ENCODE data around the gene AQP12B.

AQP12B gene

GRCh38 chr2:240630771-240631547, 51.7 kb downstream of the AQP12B start:
- DNase-seq, result no peak

- no peak for DNase-seq
Observed at GRCh38 chr2:240629968-240630770, 52.5 kb downstream of the AQP12B start.

GRCh38 chr2:240629619-240629967, 53.1 kb downstream of the AQP12B start:
- no peak for DNase-seq

GRCh38 chr2:240628808-240629618, 53.7 kb downstream of the AQP12B start:
- DNase-seq, result no peak

GRCh38 chr2:240628507-240628807, 54.2 kb downstream of the AQP12B start:
- DNase-seq, result no peak

GRCh38 chr2:240627736-240628506, 54.8 kb downstream of the AQP12B start:
- no peak for DNase-seq

- DNase-seq, result no peak
Observed at GRCh38 chr2:240626531-240627300, 56.0 kb downstream of the AQP12B start.

Measured in stimulated activated CD4-positive, alpha-beta T cell treated with anti-CD3 and anti-CD28 coated beads, Interleukin-4, amount 100 ng/mL, for 1 hour (primary cell).